GM12878 (cell line): ENCODE measurements around the gene MACROD2.

Experiments
- BHLHE40 ChIP-seq, 2 experiments: fragments of 450-650 bp in 1 of 2; IDR thresholded peaks; 2 replicates each; pipeline ENCODE4 v1.6.1; 2011 to 2017; ENCODE audit warnings: low read depth in 2 of 2, borderline replicate concordance in 1 of 2, improper control_type of control experiment in 1 of 2, low read length in 1 of 2, mild to moderate bottlenecking in 1 of 2
- DPF2 ChIP-seq: fragments of 450-650 bp; IDR thresholded peaks from 2 replicates; pipeline ENCODE4 v1.6.1; 2017; ENCODE audit warnings: mild to moderate bottlenecking
- ETV6 ChIP-seq, 2 experiments: fragments of 450-650 bp in 1 of 2; IDR thresholded peaks in 1 of 2; conservative IDR thresholded peaks in 1 of 2; 2 replicates each; pipeline ENCODE4 v1.6.1; 2014; ENCODE audit warnings: antibody characterized with exemption in 1 of 2, borderline replicate concordance in 1 of 2, low read depth in 1 of 2, mild to moderate bottlenecking in 1 of 2, moderate library complexity in 1 of 2
- EZH2 ChIP-seq: IDR thresholded peaks from 2 replicates; pipeline ENCODE4 v1.6.1; 2012; ENCODE audit warnings: low read depth, mild to moderate bottlenecking, control low read depth, inconsistent platforms, low read length, borderline replicate concordance; ENCODE audit not compliant: control insufficient read depth
- HSF1 ChIP-seq: fragments of 150-350 bp; IDR thresholded peaks from 2 replicates; pipeline ENCODE4 v1.6.1; 2014; ENCODE audit warnings: mild to moderate bottlenecking, low read depth, low read length
- MTA3 ChIP-seq: IDR thresholded peaks from 2 replicates; pipeline ENCODE4 v1.6.1; 2012; ENCODE audit warnings: low read length, inconsistent platforms, borderline replicate concordance
- USF1 ChIP-seq: IDR thresholded peaks from 2 replicates; pipeline ENCODE4 v1.6.1; 2011; ENCODE audit warnings: borderline replicate concordance, low read depth, mild to moderate bottlenecking, moderate library complexity, mixed read lengths, low read length; ENCODE audit not compliant: insufficient read depth; ENCODE audit errors: extremely low read length
- ZNF384 ChIP-seq: IDR thresholded peaks from 2 replicates; pipeline ENCODE4 v1.6.1; 2012; ENCODE audit warnings: low read depth, mild to moderate bottlenecking, low read length, improper control_type of control experiment, borderline replicate concordance

- TF ChIP-seq EZH2 (no peak), ETV6 (conservative IDR thresholded peaks at IDR 0.05 in 1 of 2, IDR thresholded peaks at IDR 0.05 in 1 of 2; ENCODE audit: borderline replicate concordance in 1 of 2, low read depth in 1 of 2) (no peak), USF1 (no peak), MTA3 (no peak), ZNF384 (no peak), DPF2 (no peak), BHLHE40 (IDR thresholded peaks at IDR 0.05; ENCODE audit: borderline replicate concordance in 1 of 2, low read depth in 2 of 2, low read length in 1 of 2) (no peak), HSF1 (no peak)
Observed at GRCh38 chr20:15556869-15557268, 1561.6 kb downstream of the MACROD2 start.
